NCI-H1092 (cell line): ENCODE data around the gene TMTC3.
"Not testable (repeated sequence)": the region's sequence is repeated elsewhere in the genome, so short reads cannot be mapped to it uniquely, and the experiment has no call there.

Experiments used
- DNase-seq: peaks from one replicate; lab custom pipeline; 2025; lab: John Stamatoyannopoulos, UW

The TMTC3 gene

GRCh38 chr12:88166179-88166578, 24.1 kb downstream of the TMTC3 start:
- no peak for DNase-seq

DNA sequence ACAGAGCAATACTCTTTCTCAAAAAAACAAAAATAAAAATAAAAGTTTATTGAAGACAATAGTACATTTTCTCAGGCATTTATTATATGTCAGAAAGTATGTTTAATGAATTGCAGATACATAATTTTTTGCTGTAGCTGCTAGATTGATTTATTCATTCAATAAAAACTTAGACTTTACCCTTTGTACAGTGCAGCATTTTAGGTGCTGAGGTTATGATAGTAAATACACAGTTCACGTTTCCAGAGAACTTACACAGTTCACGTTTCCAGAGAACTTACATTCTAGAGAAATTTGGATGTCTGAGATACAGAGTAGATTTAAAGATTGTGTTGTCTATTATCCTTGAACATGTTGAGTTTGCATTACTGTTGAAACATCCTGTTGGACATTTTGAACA, 25.3 kb downstream of the TMTC3 start:
- no peak for DNase-seq

- DNase-seq, result no peak
Observed at GRCh38 chr12:88172844-88173407, 30.8 kb downstream of the TMTC3 start.

DNA sequence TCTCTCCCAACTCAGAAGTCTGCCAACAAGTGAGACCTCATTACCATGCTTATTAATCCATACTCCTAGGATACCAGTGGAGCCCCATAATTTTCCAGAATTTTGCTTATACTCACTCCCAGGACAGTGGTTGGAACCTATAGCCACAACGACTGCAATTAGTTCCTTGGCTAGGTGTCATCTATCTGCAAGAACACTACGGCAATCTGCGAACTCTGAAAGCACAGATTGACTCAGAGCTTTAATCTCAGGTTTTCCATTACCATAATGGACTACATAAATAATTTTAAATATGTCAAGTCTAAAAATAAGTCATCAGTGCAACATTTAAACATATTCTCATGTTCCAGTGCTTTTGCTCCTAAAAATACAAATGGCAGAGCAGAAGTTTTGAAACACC, 33.4 kb downstream of the TMTC3 start:
- no peak for DNase-seq

- no peak for DNase-seq
Observed at GRCh38 chr12:88179436-88180014, 37.4 kb downstream of the TMTC3 start.

DNA sequence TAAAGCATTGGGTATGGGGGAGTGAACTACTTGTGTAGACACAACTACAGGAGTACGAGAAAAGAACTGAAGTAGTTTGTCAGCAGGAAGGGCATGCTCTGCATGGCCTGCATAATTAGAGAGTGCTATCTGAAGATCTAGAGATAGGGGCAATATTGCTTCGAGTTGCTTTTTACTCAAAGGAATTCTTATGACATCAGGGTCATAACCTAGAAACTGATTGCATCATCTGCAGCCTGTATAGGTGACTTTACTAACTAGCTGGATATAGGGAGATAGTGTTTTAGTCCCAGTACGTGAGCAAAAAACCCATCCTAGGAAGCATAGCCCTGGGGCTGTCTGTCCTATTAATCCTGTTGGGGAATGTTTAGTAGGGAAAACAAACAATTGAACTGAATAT, 39.8 kb downstream of the TMTC3 start:
- no peak for DNase-seq

- no peak for DNase-seq
Observed at GRCh38 chr12:88182416-88182815, 40.3 kb downstream of the TMTC3 start.

DNA sequence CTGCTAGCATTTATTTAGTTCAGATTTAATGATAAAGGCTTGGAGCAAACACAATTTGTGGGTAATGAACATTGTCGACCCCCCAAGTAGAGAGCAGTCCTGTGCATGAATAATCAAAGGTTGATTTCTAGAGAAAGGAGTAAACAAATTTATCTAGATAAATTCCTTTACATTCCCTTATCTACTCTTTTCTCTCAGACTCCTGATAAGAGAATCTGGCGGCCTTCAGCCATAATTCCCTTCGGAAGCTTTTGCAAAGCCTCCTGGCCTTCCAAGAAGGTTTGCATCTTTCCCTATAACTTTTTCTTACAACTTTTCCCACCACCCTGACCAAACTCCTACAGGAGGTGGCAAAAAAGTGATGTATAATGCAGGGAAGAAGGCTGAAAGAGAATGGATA, 42.1 kb downstream of the TMTC3 start:
- no peak for DNase-seq

DNA sequence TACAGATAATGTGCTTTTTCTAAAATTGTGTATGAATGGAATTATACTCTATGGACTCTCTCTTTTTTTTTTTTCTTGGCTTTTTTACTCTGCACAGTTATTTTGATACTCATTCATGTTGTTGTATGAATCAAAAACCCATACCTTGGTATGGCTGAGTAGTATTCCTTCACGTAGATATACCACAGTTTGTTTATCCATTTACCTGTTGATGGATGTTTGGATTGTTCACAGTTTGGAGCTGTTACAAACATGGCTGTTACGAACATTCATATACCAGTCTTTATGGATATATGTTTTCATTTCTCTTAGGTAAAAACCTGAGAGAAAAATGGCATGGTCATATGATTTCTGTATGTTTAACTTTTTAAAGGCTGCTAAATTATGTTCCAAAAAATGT, 43.2 kb downstream of the TMTC3 start:
- no peak for DNase-seq

DNA sequence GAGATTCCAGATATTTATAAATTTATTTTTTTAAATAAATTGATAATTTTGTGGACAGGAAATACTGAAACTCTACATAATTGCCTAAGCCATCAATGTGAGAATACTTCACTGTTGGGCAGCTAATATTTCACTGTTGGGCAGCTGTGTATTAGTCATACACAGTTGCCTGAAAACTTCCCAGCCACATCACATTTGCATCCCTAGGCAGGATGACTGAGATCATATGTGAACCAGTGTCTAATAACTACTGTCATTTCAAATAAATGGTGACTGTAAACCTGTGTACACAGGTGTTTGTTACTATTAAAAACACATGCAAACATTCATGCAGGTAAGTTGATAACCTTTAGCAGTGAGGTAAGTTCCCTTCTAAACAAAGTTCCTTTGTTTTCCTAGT, 43.9 kb downstream of the TMTC3 start:
- no peak for DNase-seq

DNA sequence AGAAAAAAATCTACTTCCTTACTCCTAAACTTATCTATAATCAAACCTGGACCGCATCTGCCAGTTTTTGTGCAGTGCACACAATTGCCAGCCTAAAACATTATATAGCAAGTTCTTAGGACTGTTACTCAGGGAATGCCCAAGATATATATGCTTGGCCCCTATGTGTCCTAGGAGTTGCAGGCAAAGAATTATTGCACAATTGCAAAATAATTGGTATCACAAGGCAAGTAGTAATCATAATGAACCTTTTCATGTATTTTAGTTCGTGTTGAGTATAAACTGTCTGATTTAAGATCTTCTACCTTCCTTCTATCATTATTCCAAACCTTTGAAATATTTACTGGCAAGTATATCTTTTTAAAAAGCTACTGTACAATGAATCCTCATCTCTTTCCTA, 45.5 kb downstream of the TMTC3 start:
- DNase-seq, result no peak

DNA sequence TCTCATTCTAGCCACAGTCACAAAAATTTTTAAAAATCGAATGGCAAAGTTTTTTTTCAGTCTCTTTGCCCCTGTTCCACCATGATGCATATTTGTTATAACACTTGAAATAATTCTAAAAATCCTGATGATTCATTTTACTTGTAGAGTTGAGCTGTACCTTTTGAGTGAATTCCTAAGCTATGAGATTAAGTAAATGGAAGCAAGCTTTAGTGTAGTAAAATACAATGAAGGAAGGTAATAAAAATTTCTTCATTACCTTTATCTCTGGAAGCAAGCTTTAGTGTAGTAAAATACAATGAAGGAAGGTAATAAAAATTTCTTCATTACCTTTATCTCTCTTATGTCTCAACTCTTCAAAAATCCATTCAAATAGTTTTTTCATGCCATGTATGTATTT, 46.1 kb downstream of the TMTC3 start:
- no peak for DNase-seq

DNA sequence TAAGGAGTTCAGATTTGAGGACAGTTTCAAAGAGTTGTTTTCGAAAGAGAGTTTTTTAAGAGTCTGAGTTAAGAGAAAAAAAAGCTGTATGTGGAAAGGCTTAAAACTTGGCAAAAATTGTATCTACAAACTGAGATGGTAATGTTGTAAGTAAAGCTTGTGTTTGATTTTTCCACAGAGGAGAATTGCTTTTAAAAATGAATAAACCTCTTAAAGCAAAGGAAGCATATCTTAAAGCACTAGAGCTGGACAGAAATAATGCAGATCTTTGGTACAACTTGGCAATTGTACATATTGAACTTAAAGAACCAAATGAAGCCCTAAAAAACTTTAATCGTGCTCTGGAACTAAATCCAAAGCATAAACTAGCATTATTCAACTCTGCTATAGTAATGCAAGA, 50.3 kb downstream of the TMTC3 start:
- no peak for DNase-seq

DNA sequence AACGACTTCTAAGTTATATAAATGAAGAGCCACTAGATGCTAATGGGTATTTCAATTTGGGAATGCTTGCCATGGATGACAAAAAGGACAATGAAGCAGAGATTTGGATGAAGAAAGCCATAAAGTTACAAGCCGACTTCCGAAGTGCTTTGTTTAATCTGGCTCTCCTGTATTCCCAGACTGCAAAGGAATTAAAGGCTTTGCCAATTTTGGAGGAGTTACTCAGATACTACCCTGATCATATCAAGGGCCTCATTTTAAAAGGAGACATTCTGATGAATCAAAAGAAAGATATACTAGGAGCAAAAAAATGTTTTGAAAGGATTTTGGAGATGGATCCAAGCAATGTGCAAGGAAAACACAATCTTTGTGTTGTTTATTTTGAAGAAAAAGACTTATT, 52.8 kb downstream of the TMTC3 start:
- DNase-seq, result no peak

DNA sequence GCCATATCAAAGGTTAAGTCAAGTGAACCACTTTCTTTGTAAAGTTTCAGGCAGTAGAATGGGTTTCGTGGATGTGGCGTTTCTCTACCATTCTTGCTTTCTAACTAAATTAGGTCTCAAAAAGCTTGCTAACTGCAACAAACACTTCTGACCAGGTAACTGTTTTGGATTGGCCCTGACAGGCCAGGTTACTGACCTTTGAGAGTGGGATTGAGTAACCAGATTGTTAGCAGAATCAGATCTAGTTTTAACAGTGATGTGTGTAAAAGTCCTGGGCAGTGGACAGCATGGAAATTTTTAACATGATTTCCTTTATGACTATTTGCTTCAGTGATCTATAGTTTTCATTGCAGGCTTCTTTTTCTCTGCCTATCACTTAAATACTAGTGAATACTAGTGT, 57.9 kb downstream of the TMTC3 start:
- no peak for DNase-seq

DNA sequence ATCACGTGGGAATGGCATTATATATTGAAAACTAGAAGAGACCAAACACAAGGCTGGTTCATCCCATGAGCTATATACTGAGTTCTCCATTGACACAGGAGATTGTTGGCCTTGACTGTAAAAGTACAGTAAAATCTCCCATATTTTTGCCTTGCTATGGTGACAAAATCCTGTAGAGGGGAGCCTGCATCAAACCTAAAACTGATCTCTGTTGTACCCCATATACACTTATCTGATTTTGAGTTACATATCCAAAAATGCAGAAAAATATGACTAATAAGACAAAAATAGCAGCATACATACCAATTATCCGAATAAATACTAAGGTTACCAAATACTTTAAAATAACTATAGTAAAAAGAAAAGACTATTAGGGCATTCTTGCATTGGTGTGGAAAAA, 60.4 kb downstream of the TMTC3 start:
- no peak for DNase-seq

- no peak for DNase-seq
Observed at GRCh38 chr12:88206601-88207000, 64.5 kb downstream of the TMTC3 start.

DNA sequence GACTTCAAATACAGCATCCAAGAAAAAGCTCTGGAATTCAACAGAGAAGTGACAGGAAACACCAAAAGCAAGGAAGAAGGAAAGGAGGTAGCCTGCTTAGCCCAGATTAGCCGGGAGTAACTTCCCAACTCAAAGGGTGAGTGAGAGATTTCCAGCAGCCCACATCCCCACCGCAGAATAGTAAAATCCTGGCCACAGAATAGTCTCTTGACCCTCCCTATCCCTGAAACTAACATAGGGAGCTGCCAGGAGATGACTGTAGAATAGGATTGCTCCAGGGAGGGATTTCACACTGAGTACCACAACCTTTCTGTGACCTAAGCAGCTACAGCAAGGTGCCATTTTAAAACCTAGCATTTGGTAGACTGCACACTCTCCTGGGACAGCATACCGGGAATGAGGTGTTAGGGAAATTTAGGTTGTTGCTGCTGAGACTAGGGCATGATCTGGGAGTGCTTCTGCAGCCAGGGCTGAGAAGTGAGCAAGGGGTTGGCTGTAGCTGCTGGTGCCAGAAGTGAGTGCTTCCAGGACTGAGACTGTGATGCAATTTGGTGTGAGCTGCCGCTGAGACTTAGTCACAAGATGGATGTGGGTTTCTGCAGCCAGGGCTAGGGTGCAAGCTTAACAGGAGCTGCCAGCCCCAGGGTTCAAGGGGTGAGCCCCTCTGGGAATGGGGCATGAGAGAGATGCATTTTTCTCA, 66.0 kb downstream of the TMTC3 start:
- no peak for DNase-seq

DNA sequence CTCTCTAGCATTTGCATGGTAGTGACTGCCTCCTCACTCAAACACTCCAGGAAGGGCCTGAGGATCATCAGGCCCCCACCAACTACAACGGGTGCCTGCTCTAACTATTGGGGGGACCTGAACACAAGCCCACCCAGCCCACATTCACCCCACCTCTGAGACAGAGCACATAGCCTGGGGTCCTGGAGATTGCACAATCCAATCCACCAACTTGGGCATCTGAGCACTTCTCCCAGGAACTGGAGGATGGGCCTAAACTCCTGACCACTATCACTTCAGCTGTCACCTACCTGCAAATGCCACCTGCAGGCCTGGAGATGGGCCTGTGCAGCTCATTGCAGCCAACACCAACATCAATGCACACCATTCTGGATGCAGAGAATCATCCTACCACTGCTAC, 66.6 kb downstream of the TMTC3 start:
- no peak for DNase-seq

GRCh38 chr12:88210311-88210710, 68.2 kb downstream of the TMTC3 start:
- not testable (repeated sequence) for DNase-seq

GRCh38 chr12:88218293-88218692, 76.2 kb downstream of the TMTC3 start:
- no peak for DNase-seq

DNA sequence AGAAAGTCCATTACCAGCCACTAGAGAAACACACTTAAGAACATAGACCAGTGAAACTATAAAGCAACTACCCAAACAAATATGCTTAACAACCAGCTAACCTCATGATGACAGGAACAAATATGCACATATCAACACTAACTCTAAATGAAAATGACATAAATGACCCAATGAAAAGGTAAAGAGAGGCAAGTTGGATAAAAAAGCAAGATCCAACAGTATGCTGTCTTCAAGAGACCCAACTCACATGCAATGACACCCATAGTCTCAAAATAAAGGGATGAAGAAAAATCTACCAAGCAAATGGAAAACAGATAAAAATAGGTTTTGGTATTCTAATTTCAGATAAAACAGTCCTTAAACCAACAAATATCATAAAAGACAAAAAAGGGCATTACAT, 77.8 kb downstream of the TMTC3 start:
- DNase-seq, result no peak

DNA sequence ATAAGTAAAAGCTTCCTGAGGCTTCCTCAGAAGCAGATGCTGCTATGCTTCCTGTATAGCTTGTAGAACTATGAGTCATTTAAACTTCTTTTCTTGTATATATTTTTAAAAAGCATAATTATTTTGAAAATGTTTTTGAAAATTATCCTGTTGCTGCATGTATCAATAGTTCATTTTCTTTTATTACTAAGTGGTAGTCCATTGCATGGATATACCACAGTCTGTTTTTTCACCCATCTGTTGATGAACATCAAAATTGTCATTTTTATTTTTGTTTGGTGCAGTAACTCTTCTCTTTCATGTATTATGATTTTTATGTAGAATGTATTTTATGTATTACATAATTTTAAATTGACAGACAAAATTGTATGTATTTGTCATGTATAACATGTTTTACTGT, 81.4 kb downstream of the TMTC3 start:
- no peak for DNase-seq

- DNase-seq, result no peak
Observed at GRCh38 chr12:88225776-88226175, 83.7 kb downstream of the TMTC3 start.
